Measurements from ENCODE around the gene CORO2B.

DNA sequence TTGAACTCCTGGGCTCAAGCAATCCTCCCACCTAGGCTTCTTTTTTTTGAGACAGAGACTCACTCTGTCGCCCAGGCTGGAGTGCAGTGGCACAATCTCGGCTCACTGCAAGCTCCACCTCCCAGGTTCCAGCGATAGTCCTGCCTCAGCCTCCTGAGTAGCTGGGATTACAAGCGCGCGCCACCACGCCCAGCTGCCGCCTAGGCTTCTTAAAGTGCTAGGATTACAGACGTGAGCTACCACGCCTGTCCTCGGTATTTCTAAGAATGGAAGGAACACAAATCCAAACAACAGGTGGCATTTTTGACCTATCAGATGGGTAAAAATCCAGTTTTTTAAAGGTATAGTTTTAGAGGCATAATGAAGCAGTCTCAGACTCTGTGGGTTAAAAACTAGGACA lies 128.1 kb downstream of the CORO2B start:
- TF ChIP-seq, protein P1, sequence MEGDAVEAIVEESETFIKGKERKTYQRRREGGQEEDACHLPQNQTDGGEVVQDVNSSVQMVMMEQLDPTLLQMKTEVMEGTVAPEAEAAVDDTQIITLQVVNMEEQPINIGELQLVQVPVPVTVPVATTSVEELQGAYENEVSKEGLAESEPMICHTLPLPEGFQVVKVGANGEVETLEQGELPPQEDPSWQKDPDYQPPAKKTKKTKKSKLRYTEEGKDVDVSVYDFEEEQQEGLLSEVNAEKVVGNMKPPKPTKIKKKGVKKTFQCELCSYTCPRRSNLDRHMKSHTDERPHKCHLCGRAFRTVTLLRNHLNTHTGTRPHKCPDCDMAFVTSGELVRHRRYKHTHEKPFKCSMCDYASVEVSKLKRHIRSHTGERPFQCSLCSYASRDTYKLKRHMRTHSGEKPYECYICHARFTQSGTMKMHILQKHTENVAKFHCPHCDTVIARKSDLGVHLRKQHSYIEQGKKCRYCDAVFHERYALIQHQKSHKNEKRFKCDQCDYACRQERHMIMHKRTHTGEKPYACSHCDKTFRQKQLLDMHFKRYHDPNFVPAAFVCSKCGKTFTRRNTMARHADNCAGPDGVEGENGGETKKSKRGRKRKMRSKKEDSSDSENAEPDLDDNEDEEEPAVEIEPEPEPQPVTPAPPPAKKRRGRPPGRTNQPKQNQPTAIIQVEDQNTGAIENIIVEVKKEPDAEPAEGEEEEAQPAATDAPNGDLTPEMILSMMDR (IDR thresholded peaks at IDR 0.05), result no peak
- no peak for TF ChIP-seq POLR2A (IDR thresholded peaks at IDR 0.05)

Data from thyroid gland (tissue), 4 donors.